ENCODE data around the gene ERCC6L2.

Gene ERCC6L2

GRCh38 chr9:95980262-95981125 is 105.0 kb downstream of the ERCC6L2 start:
- no peak for DNase-seq (ENCODE audit: low spot score)

- DNase-seq (ENCODE audit: low spot score): no peak
Observed at GRCh38 chr9:95981761-95982390, 106.4 kb downstream of the ERCC6L2 start.

- DNase-seq (ENCODE audit: low spot score): peak; percentile 4
Observed at GRCh38 chr9:95985440-95986055, 110.1 kb downstream of the ERCC6L2 start.

GRCh38 chr9:95989297-95989696 is 113.8 kb downstream of the ERCC6L2 start:
- no peak for DNase-seq (ENCODE audit: low spot score)

GRCh38 chr9:95991326-95991725 is 115.8 kb downstream of the ERCC6L2 start:
- DNase-seq (ENCODE audit: low spot score): no peak

GRCh38 chr9:95992536-95992935 is 117.0 kb downstream of the ERCC6L2 start:
- DNase-seq (ENCODE audit: low spot score): no peak

GRCh38 chr9:95993337-95993736 is 117.8 kb downstream of the ERCC6L2 start:
- no peak for DNase-seq (ENCODE audit: low spot score)

GRCh38 chr9:95999390-95999789 is 123.9 kb downstream of the ERCC6L2 start:
- no peak for DNase-seq (ENCODE audit: low spot score)

- no peak for DNase-seq (ENCODE audit: low spot score)
Observed at GRCh38 chr9:96004379-96004778, 128.9 kb downstream of the ERCC6L2 start.

GRCh38 chr9:96006296-96006879 is 130.9 kb downstream of the ERCC6L2 start:
- no peak for DNase-seq (ENCODE audit: low spot score)

GRCh38 chr9:96006961-96007360 is 131.5 kb downstream of the ERCC6L2 start:
- DNase-seq (ENCODE audit: low spot score): no peak

GRCh38 chr9:96008502-96009222 is 133.2 kb downstream of the ERCC6L2 start:
- DNase-seq (ENCODE audit: low spot score): no peak

GRCh38 chr9:96009223-96009602 is 133.7 kb downstream of the ERCC6L2 start:
- no peak for DNase-seq (ENCODE audit: low spot score)

GRCh38 chr9:96009690-96010472 is 134.4 kb downstream of the ERCC6L2 start:
- no peak for DNase-seq (ENCODE audit: low spot score)

- DNase-seq (ENCODE audit: low spot score): no peak
Observed at GRCh38 chr9:96014078-96014477, 138.6 kb downstream of the ERCC6L2 start.

GRCh38 chr9:96015876-96016686 is 140.6 kb downstream of the ERCC6L2 start:
- DNase-seq (ENCODE audit: low spot score): no peak
